Measurements from ENCODE around the gene CYP4F3. TPM values are rescaled to one million over a fixed set of nuclear protein-coding genes. Genes with fewer than 3 reads are reported as not detected.

CYP4F3 gene
- total and polyA plus RNA-seq, 2 of the 13 experiments (the other 11 are each of a cell fraction or from before 2014, with no cell fraction given), result 17.8 to 22.8 TPM

GRCh38 chr19:15673176-15673654 lies 32.5 kb downstream of the CYP4F3 start (continued):
- TF ChIP-seq RNF219 (CRISPR knock-in tag; IDR thresholded peaks at IDR 0.05) (no peak), KAT2B (IDR thresholded peaks at IDR 0.05; ENCODE audit: borderline replicate concordance, low read depth, low read length) (no peak), GLI4 (CRISPR knock-in tag; IDR thresholded peaks at IDR 0.05; ENCODE audit: borderline replicate concordance) (0 out of 2 replicates have a peak, but pooled peaks have one; percentile 57), ADNP (CRISPR knock-in tag; IDR thresholded peaks at IDR 0.05) (no peak), FOXP1 (IDR thresholded peaks at IDR 0.05) (peak; percentile 55), FOXP1 (CRISPR knock-in tag; IDR thresholded peaks at IDR 0.05) (peak; percentile 60; the same call in 1 of the 2 replicates), TAF1 (CRISPR knock-in tag; IDR thresholded peaks at IDR 0.05) (no peak), TEF (CRISPR knock-in tag; IDR thresholded peaks at IDR 0.05) (no peak), KAT8 (CRISPR knock-in tag; IDR thresholded peaks at IDR 0.05) (no peak), KLF12 (CRISPR knock-in tag; IDR thresholded peaks at IDR 0.05; ENCODE audit: borderline replicate concordance) (no peak), ZNF589 (CRISPR knock-in tag; conservative IDR thresholded peaks at IDR 0.05) (no peak), MAFG (CRISPR knock-in tag; IDR thresholded peaks at IDR 0.05) (no peak), ZNF143 (CRISPR knock-in tag; IDR thresholded peaks at IDR 0.05) (no peak), BCL6 (CRISPR knock-in tag; IDR thresholded peaks at IDR 0.05) (0 out of 2 replicates have a peak, but pooled peaks have one; percentile 12), GLMP (CRISPR knock-in tag; IDR thresholded peaks at IDR 0.05; ENCODE audit: borderline replicate concordance) (no peak), KMT2B (CRISPR knock-in tag; IDR thresholded peaks at IDR 0.05) (no peak), TSC22D2 (CRISPR knock-in tag; IDR thresholded peaks at IDR 0.05; ENCODE audit: borderline replicate concordance) (no peak), NBN (conservative IDR thresholded peaks at IDR 0.05) (no peak), EP300 (IDR thresholded peaks at IDR 0.05; ENCODE audit: low read depth in 2 of 2, low read length in 2 of 2) (peak; percentile 68 to 80; a peak in 3 of 4 replicates), EP300 (CRISPR knock-in tag; IDR thresholded peaks at IDR 0.05; ENCODE audit: borderline replicate concordance) (no peak), PATZ1 (CRISPR knock-in tag; IDR thresholded peaks at IDR 0.05) (peak; percentile 74)
- TF ChIP-seq, protein P1, sequence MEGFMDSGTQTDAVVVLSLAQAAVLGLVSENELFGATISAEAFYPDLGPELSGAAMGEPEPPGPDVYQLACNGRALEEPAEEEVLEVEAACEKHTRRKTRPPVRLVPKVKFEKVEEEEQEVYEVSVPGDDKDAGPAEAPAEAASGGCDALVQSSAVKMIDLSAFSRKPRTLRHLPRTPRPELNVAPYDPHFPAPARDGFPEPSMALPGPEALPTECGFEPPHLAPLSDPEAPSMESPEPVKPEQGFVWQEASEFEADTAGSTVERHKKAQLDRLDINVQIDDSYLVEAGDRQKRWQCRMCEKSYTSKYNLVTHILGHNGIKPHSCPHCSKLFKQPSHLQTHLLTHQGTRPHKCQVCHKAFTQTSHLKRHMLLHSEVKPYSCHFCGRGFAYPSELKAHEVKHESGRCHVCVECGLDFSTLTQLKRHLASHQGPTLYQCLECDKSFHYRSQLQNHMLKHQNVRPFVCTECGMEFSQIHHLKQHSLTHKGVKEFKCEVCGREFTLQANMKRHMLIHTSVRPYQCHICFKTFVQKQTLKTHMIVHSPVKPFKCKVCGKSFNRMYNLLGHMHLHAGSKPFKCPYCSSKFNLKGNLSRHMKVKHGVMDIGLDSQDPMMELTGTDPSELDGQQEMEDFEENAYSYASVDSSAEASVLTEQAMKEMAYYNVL (CRISPR knock-in tag; IDR thresholded peaks at IDR 0.05; ENCODE audit: borderline replicate concordance), result 0 out of 2 replicates have a peak, but pooled peaks have one; percentile 64
- TF ChIP-seq, protein P2, sequence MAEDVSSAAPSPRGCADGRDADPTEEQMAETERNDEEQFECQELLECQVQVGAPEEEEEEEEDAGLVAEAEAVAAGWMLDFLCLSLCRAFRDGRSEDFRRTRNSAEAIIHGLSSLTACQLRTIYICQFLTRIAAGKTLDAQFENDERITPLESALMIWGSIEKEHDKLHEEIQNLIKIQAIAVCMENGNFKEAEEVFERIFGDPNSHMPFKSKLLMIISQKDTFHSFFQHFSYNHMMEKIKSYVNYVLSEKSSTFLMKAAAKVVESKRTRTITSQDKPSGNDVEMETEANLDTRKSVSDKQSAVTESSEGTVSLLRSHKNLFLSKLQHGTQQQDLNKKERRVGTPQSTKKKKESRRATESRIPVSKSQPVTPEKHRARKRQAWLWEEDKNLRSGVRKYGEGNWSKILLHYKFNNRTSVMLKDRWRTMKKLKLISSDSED (CRISPR knock-in tag; IDR thresholded peaks at IDR 0.05), result no peak

Measured in HepG2 (cell line).